ENCODE results near the gene CLDN19. TPM values are rescaled to one million over a fixed set of nuclear protein-coding genes. Genes with fewer than 3 reads are reported as not detected.

CLDN19 gene
- total and polyA plus RNA-seq, 9 of the 15 experiments (the other 6 are each of a cell fraction or from before 2014, with no cell fraction given): not detected

Other genes with a start within 250 kb of the CLDN19 start
Only the 7 nearest of the 9 such genes appear.
- gene PPIH, start 81.8 kb downstream of the CLDN19 start, total RNA-seq (2014; rRNA removed): 193 and 231 TPM in 2 replicates
- gene PPIH, start 81.8 kb downstream of the CLDN19 start, total RNA-seq (2014; rRNA removed; fragmentation: Illumina TruSeq; extraction: Trizol): 277 and 303 TPM in 2 replicates
- gene PPIH, start 81.8 kb downstream of the CLDN19 start, total RNA-seq (2015; rRNA removed; fragmentation: Illumina TruSeq; extraction: Trizol): 287 and 304 TPM in 2 replicates
- gene PPIH, start 81.8 kb downstream of the CLDN19 start, total RNA-seq (2021): 197 and 199 TPM in 2 replicates
- 269 and 324 TPM in 2 replicates for gene PPIH, start 81.8 kb downstream of the CLDN19 start, polyA plus RNA-seq (2011; rRNA removed)
- gene PPIH, start 81.8 kb downstream of the CLDN19 start, polyA plus RNA-seq (2014; fragmentation: Illumina TruSeq; extraction: Trizol): 417 and 450 TPM in 2 replicates
- 100 to 1,000 TPM; 221 to 265 TPM for gene PPIH, start 81.8 kb downstream of the CLDN19 start, polyA plus RNA-seq (2014; fragmentation: Nextera tagmentation; extraction: Ambion mirVana)
- 434 and 470 TPM in 2 replicates for gene PPIH, start 81.8 kb downstream of the CLDN19 start, polyA plus RNA-seq (2014; rRNA removed)
- 1,738 and 1,868 TPM in 2 replicates for gene YBX1, start 57.8 kb downstream of the CLDN19 start, total RNA-seq (2014; rRNA removed)
- 1,262 and 1,370 TPM in 2 replicates for gene YBX1, start 57.8 kb downstream of the CLDN19 start, total RNA-seq (2014; rRNA removed; fragmentation: Illumina TruSeq; extraction: Trizol)
- gene YBX1, start 57.8 kb downstream of the CLDN19 start, total RNA-seq (2015; rRNA removed; fragmentation: Illumina TruSeq; extraction: Trizol): 1,548 and 1,573 TPM in 2 replicates
- 1,160 and 1,216 TPM in 2 replicates for gene YBX1, start 57.8 kb downstream of the CLDN19 start, total RNA-seq (2021)
- gene YBX1, start 57.8 kb downstream of the CLDN19 start, polyA plus RNA-seq (2011; rRNA removed): 411 and 825 TPM in 2 replicates
- 1,646 and 1,955 TPM in 2 replicates for gene YBX1, start 57.8 kb downstream of the CLDN19 start, polyA plus RNA-seq (2014; fragmentation: Illumina TruSeq; extraction: Trizol)
- 100 to 1,000 TPM; 363 to 380 TPM for gene YBX1, start 57.8 kb downstream of the CLDN19 start, polyA plus RNA-seq (2014; fragmentation: Nextera tagmentation; extraction: Ambion mirVana)
- gene YBX1, start 57.8 kb downstream of the CLDN19 start, polyA plus RNA-seq (2014; rRNA removed): 1,176 and 1,182 TPM in 2 replicates
- 45.7 and 55.3 TPM in 2 replicates for gene P3H1, start 26.8 kb upstream of the CLDN19 start, total RNA-seq (2014; rRNA removed)
- gene P3H1, start 26.8 kb upstream of the CLDN19 start, total RNA-seq (2014; rRNA removed; fragmentation: Illumina TruSeq; extraction: Trizol): 22.5 and 26.1 TPM in 2 replicates
- gene P3H1, start 26.8 kb upstream of the CLDN19 start, total RNA-seq (2015; rRNA removed; fragmentation: Illumina TruSeq; extraction: Trizol): 39.2 and 40.8 TPM in 2 replicates
- 79.5 and 81.7 TPM in 2 replicates for gene P3H1, start 26.8 kb upstream of the CLDN19 start, total RNA-seq (2021)
- 60.9 and 92.0 TPM in 2 replicates for gene P3H1, start 26.8 kb upstream of the CLDN19 start, polyA plus RNA-seq (2011; rRNA removed)
- 52.1 and 55.8 TPM in 2 replicates for gene P3H1, start 26.8 kb upstream of the CLDN19 start, polyA plus RNA-seq (2014; fragmentation: Illumina TruSeq; extraction: Trizol)
- gene P3H1, start 26.8 kb upstream of the CLDN19 start, polyA plus RNA-seq (2014; fragmentation: Nextera tagmentation; extraction: Ambion mirVana): 1 to 10 TPM; 1.7 to 5.0 TPM
- 50.1 and 62.9 TPM in 2 replicates for gene P3H1, start 26.8 kb upstream of the CLDN19 start, polyA plus RNA-seq (2014; rRNA removed)
- 3.5 and 5.7 TPM in 2 replicates for gene C1orf50, start 27.0 kb upstream of the CLDN19 start, total RNA-seq (2014; rRNA removed)
- 5.2 and 8.1 TPM in 2 replicates for gene C1orf50, start 27.0 kb upstream of the CLDN19 start, total RNA-seq (2014; rRNA removed; fragmentation: Illumina TruSeq; extraction: Trizol)
- gene C1orf50, start 27.0 kb upstream of the CLDN19 start, total RNA-seq (2015; rRNA removed; fragmentation: Illumina TruSeq; extraction: Trizol): 5.3 and 5.9 TPM in 2 replicates
- gene C1orf50, start 27.0 kb upstream of the CLDN19 start, total RNA-seq (2021): 5.7 and 8.5 TPM in 2 replicates
- 12.5 and 13.9 TPM in 2 replicates for gene C1orf50, start 27.0 kb upstream of the CLDN19 start, polyA plus RNA-seq (2011; rRNA removed)
- 5.4 and 7.1 TPM in 2 replicates for gene C1orf50, start 27.0 kb upstream of the CLDN19 start, polyA plus RNA-seq (2014; fragmentation: Illumina TruSeq; extraction: Trizol)
- gene C1orf50, start 27.0 kb upstream of the CLDN19 start, polyA plus RNA-seq (2014; fragmentation: Nextera tagmentation; extraction: Ambion mirVana): 1 to 10 TPM in 1 of 2 experiments, under 1 TPM in 1; 0.55 to 1.8 TPM
- 3.4 and 3.5 TPM in 2 replicates for gene C1orf50, start 27.0 kb upstream of the CLDN19 start, polyA plus RNA-seq (2014; rRNA removed)
- 0.08 and 0.09 TPM in 2 replicates for gene TMEM269, start 44.8 kb upstream of the CLDN19 start, total RNA-seq (2014; rRNA removed)
- gene TMEM269, start 44.8 kb upstream of the CLDN19 start, total RNA-seq (2014; rRNA removed; fragmentation: Illumina TruSeq; extraction: Trizol): 0.18 and 0.22 TPM in 2 replicates
- gene TMEM269, start 44.8 kb upstream of the CLDN19 start, total RNA-seq (2015; rRNA removed; fragmentation: Illumina TruSeq; extraction: Trizol): 0.04 and 0.22 TPM in 2 replicates
- gene TMEM269, start 44.8 kb upstream of the CLDN19 start, total RNA-seq (2021): 0.27 and 0.34 TPM in 2 replicates
- 0.49 and 0.58 TPM in 2 replicates for gene TMEM269, start 44.8 kb upstream of the CLDN19 start, polyA plus RNA-seq (2011; rRNA removed)
- gene TMEM269, start 44.8 kb upstream of the CLDN19 start, polyA plus RNA-seq (2014; fragmentation: Illumina TruSeq; extraction: Trizol): 0.21 and 0.27 TPM in 2 replicates
- under 1 TPM; 0.18 to 0.21 TPM for gene TMEM269, start 44.8 kb upstream of the CLDN19 start, polyA plus RNA-seq (2014; fragmentation: Nextera tagmentation; extraction: Ambion mirVana)
- gene TMEM269, start 44.8 kb upstream of the CLDN19 start, polyA plus RNA-seq (2014; rRNA removed): 0.09 TPM in 2 replicates
- 15.7 and 18.2 TPM in 2 replicates for gene ERMAP, start 76.9 kb upstream of the CLDN19 start, total RNA-seq (2014; rRNA removed)
- 23.7 and 25.0 TPM in 2 replicates for gene ERMAP, start 76.9 kb upstream of the CLDN19 start, total RNA-seq (2014; rRNA removed; fragmentation: Illumina TruSeq; extraction: Trizol)
- 22.2 and 23.7 TPM in 2 replicates for gene ERMAP, start 76.9 kb upstream of the CLDN19 start, total RNA-seq (2015; rRNA removed; fragmentation: Illumina TruSeq; extraction: Trizol)
- 20.5 and 22.5 TPM in 2 replicates for gene ERMAP, start 76.9 kb upstream of the CLDN19 start, total RNA-seq (2021)
- gene ERMAP, start 76.9 kb upstream of the CLDN19 start, polyA plus RNA-seq (2011; rRNA removed): 15.3 and 24.9 TPM in 2 replicates
- gene ERMAP, start 76.9 kb upstream of the CLDN19 start, polyA plus RNA-seq (2014; fragmentation: Illumina TruSeq; extraction: Trizol): 25.3 and 31.4 TPM in 2 replicates
- 10 to 100 TPM in 1 of 2 experiments, 1 to 10 TPM in 1; 8.0 to 12.9 TPM for gene ERMAP, start 76.9 kb upstream of the CLDN19 start, polyA plus RNA-seq (2014; fragmentation: Nextera tagmentation; extraction: Ambion mirVana)
- 16.6 and 20.3 TPM in 2 replicates for gene ERMAP, start 76.9 kb upstream of the CLDN19 start, polyA plus RNA-seq (2014; rRNA removed)
- 32.6 and 44.7 TPM in 2 replicates for gene SVBP, start 77.2 kb upstream of the CLDN19 start, total RNA-seq (2014; rRNA removed)
- gene SVBP, start 77.2 kb upstream of the CLDN19 start, total RNA-seq (2014; rRNA removed; fragmentation: Illumina TruSeq; extraction: Trizol): 46.5 and 48.3 TPM in 2 replicates
- 41.1 and 44.5 TPM in 2 replicates for gene SVBP, start 77.2 kb upstream of the CLDN19 start, total RNA-seq (2015; rRNA removed; fragmentation: Illumina TruSeq; extraction: Trizol)
- gene SVBP, start 77.2 kb upstream of the CLDN19 start, total RNA-seq (2021): 31.7 and 36.0 TPM in 2 replicates
- 42.8 and 49.4 TPM in 2 replicates for gene SVBP, start 77.2 kb upstream of the CLDN19 start, polyA plus RNA-seq (2011; rRNA removed)
- gene SVBP, start 77.2 kb upstream of the CLDN19 start, polyA plus RNA-seq (2014; fragmentation: Illumina TruSeq; extraction: Trizol): 49.7 and 53.2 TPM in 2 replicates
- 10 to 100 TPM; 37.9 TPM for gene SVBP, start 77.2 kb upstream of the CLDN19 start, polyA plus RNA-seq (2014; fragmentation: Nextera tagmentation; extraction: Ambion mirVana)
- 32.6 and 40.0 TPM in 2 replicates for gene SVBP, start 77.2 kb upstream of the CLDN19 start, polyA plus RNA-seq (2014; rRNA removed)